Activated B cell treated with CpG ODN at 0.5 μM for 24 hours (primary cell): Measurements from ENCODE around the gene SAMD4A. TPM values are rescaled to one million over a fixed set of nuclear protein-coding genes. Genes with fewer than 3 reads are reported as not detected.

ENCODE experiments used
- ATAC-seq: fragments of 200-7000 bp; cut with Tn5 transposase; one replicate; pipeline ENCODE4 v1.10.0; 2021; ENCODE audit warnings: low read depth, mild to moderate bottlenecking, moderate library complexity
- CTCF ChIA-PET: fragments of 350-600 bp; sonication (Branson Sonifier 250); formaldehyde crosslinking; loops from one replicate; lab custom pipeline; 2021; ENCODE audit warnings: antibody characterized with exemption; lab: Charles Lee
- POLR2A ChIA-PET: fragments of 350-600 bp; sonication (Branson Sonifier 250); formaldehyde crosslinking; loops from one replicate; lab custom pipeline; 2021; ENCODE audit warnings: antibody characterized with exemption; lab: Charles Lee
- DNase-seq: peaks from one replicate; pipeline ENCODE4 v3.0.0; 2022
- H3K27ac Mint-ChIP-seq: one replicate; pipeline ENCODE4 v1.8.0; 2020; ENCODE audit warnings: mixed read lengths
- H3K27me3 Mint-ChIP-seq: one replicate; pipeline ENCODE4 v1.8.0; 2021; ENCODE audit warnings: mixed read lengths
- H3K36me3 Mint-ChIP-seq: one replicate; pipeline ENCODE4 v1.8.0; 2021; ENCODE audit warnings: low read depth, mixed read lengths
- H3K4me1 Mint-ChIP-seq: one replicate; pipeline ENCODE4 v1.8.0; 2021; ENCODE audit warnings: mixed read lengths
- H3K4me3 Mint-ChIP-seq: one replicate; pipeline ENCODE4 v1.8.0; 2020; ENCODE audit warnings: mild to moderate bottlenecking, mixed read lengths
- H3K9me3 Mint-ChIP-seq: one replicate; pipeline ENCODE4 v1.8.0; 2020; ENCODE audit warnings: mixed read lengths
- intact Hi-C: fragments of 100-400 bp; cut with micrococcal nuclease; formaldehyde crosslinking; loops from one replicate; pipeline ENCODE4 v1.15.1; 2024
- total RNA-seq: library from RNA; stranded (reverse); gene quantifications from 2 replicates; pipeline ENCODE4 v1.2.3, GENCODE V29; 2022
- TF ChIP-seq, protein P1 (sequence below): fragments of 200-600 bp; IDR thresholded peaks from one replicate; pipeline ENCODE4 v1.8.0; 2022; ENCODE audit warnings: antibody characterized with exemption, mild to moderate bottlenecking

The SAMD4A gene
- total RNA-seq, 1 donor from 2014 or later = 8.7 TPM

DNA sequence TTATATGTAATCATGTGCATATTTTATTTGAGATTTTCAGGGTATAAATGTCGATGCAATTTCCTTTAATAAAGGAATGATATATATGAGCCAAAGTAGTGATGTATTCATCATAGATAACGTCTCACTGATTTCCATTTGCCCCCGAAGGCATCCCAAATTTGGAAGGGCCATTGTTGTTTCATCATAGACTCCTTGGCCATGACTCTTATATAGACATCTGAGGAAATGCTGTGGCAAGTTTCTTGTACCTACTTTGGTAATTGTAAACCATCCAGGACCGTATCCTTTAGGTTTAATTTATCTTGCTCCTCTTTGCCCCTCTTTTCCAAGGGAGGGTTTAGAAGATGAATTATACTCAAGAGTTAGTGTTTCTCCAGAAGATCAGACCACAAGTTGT, 84.7 kb downstream of the SAMD4A start:
- DNase-seq = no peak
- TF ChIP-seq, protein P1, sequence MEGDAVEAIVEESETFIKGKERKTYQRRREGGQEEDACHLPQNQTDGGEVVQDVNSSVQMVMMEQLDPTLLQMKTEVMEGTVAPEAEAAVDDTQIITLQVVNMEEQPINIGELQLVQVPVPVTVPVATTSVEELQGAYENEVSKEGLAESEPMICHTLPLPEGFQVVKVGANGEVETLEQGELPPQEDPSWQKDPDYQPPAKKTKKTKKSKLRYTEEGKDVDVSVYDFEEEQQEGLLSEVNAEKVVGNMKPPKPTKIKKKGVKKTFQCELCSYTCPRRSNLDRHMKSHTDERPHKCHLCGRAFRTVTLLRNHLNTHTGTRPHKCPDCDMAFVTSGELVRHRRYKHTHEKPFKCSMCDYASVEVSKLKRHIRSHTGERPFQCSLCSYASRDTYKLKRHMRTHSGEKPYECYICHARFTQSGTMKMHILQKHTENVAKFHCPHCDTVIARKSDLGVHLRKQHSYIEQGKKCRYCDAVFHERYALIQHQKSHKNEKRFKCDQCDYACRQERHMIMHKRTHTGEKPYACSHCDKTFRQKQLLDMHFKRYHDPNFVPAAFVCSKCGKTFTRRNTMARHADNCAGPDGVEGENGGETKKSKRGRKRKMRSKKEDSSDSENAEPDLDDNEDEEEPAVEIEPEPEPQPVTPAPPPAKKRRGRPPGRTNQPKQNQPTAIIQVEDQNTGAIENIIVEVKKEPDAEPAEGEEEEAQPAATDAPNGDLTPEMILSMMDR = no peak
- ChIA-PET CTCF (no interaction called here), POLR2A (no interaction called here)
- Mint-ChIP-seq H3K27ac (no peak overlapping the region), H3K9me3 (no peaks in the 10 kb centered on the region), H3K36me3 (no peaks in the 10 kb centered on the region), H3K4me3 (no peak overlapping the region), H3K4me1 (peaks cover 5% of the 10 kb centered on the region), H3K27me3 (no peaks in the 10 kb centered on the region)
- intact Hi-C loops = loop anchor here (5.0 kb wide), 1 partner anchor 61 kb away; no protein-coding TSS in a partner anchor
- no peak for ATAC-seq

DNA sequence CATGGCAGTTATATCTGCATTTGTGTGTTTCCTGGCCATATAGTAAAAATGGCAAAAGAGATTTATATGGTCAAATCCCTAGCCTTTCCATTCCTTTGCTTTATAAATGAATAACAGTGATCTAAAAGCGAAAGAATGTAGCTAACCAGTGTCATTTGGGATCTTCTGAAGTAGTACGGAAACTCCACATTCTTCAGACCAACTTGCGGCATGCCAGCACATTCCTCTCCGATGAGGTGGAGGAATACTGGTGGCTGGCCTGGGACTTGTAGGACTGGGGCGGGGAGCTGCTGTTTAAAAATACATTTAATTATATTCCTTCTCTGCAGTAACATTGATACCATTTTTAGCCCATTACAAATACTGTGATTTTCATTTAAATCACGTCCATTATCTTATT, 85.3 kb downstream of the SAMD4A start:
- POLR2A ChIA-PET = no interaction called here
- Mint-ChIP-seq H3K4me1 (peaks cover 5% of the 10 kb centered on the region), H3K9me3 (no peaks in the 10 kb centered on the region), H3K27me3 (no peaks in the 10 kb centered on the region), H3K4me3 (no peak overlapping the region), H3K27ac (no peak overlapping the region), H3K36me3 (no peaks in the 10 kb centered on the region)
- TF ChIP-seq, protein P1 = no peak
- DNase-seq (no peak), ATAC-seq (no peak)
- intact Hi-C loops = loop anchor here (5.0 kb wide), 1 partner anchor 60 kb away; no protein-coding TSS in a partner anchor
- CTCF ChIA-PET = no interaction called here

DNA sequence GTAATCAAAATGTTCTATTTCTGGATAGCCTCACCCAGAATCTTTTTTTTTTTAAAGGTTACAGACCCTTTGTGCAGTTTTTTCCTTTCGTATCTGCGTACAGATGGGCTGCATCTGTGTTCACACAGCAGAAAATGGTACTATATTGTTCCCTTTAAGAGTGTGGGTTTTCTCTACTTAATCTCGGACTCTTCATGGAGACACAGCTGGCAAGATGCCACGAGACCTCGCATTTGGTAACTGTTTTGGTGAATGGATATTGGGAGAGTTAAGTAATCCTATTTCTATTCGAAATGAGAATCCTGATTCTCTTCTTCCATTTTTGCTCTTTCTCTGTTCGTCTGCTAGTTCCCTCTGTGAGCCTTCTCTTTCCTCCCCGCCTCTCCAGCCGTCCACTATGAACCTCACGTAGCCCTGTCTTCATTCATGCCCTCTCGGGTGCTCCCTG, 85.7 kb downstream of the SAMD4A start:
- Mint-ChIP-seq H3K4me1 (peaks cover 5% of the 10 kb centered on the region), H3K27me3 (no peaks in the 10 kb centered on the region)

DNA sequence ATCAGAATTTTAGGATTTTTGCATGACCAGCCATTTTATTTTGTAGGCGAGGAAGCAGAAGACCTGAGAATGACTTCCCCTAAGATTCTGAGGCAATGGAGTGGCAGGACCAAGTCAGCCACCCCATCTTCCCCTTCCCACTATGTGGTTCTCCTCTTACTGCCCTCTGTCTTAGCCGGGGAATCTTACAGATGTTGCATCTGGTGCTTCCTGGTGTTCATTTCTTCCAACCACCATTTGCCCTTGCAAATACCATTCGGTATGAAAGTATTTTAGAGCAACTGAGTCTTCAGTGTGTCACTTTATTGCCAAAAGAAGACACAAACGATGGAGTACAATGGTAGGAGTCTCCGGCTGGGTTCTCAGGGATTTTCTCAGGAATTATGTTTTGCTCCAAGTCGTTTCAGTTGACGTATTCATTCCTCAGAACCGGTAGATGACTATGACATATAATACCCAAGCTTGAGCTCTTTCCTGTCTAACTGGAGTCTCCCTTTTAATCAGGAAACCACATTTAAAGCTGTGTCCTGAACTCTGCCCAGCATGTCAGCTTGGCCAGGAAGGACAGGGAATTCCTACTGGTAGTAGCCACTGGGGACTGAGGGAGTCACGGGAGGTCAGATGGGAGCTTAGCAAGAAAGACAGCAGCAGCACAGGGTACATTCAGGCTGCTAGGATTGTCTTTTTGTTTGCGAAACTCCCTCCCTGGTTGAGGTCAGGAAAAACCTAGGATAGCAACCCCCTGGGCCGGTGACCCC, 87.0 kb downstream of the SAMD4A start:
- DNase-seq = no peak
- H3K36me3 Mint-ChIP-seq = no peaks in the 10 kb centered on the region
- no peak overlapping the region for H3K4me3 Mint-ChIP-seq
- POLR2A ChIA-PET = no interaction called here
- no peaks in the 10 kb centered on the region for H3K27me3 Mint-ChIP-seq
- no peak overlapping the region for H3K27ac Mint-ChIP-seq
- no peak for ATAC-seq
- TF ChIP-seq, protein P1 = no peak
- CTCF ChIA-PET = no interaction called here
- H3K9me3 Mint-ChIP-seq = no peaks in the 10 kb centered on the region
- intact Hi-C loops = loop anchor here (5.0 kb wide), 1 partner anchor 58 kb away; no protein-coding TSS in a partner anchor
- H3K4me1 Mint-ChIP-seq = peaks cover 5% of the 10 kb centered on the region

More for the DNA sequence above, 85.7 kb downstream of the SAMD4A start:
- ChIA-PET CTCF (no interaction called here), POLR2A (no interaction called here)
- Mint-ChIP-seq H3K36me3 (no peaks in the 10 kb centered on the region), H3K4me3 (no peak overlapping the region), H3K27ac (no peak overlapping the region), H3K9me3 (no peaks in the 10 kb centered on the region)
- TF ChIP-seq, protein P1 = no peak
- DNase-seq (no peak), ATAC-seq (no peak)
- intact Hi-C loops = loop anchor here (5.0 kb wide), 1 partner anchor 60 kb away; no protein-coding TSS in a partner anchor

DNA sequence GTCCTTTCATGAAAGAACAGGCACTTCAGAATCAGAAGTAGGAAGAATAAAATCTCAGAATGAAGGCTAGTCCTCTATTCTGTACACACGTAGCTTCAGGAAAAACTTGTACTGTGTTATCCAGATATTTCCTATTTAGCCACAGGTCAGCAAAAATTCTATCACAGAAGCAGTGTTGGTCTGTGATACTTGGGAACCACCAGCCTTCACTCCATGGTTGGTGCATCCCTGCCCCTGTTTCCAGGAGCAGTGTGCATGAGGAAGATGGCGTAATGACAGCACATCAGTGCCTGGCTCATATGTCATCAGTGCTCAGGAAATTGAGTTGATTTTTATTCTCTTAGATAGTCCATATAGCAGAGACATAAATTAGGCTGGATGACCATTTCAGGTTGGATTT, 87.7 kb downstream of the SAMD4A start:
- POLR2A ChIA-PET = no interaction called here
- H3K9me3 Mint-ChIP-seq = no peaks in the 10 kb centered on the region
- no peak overlapping the region for H3K27ac Mint-ChIP-seq
- no peaks in the 10 kb centered on the region for H3K36me3 Mint-ChIP-seq
- TF ChIP-seq, protein P1 = no peak
- CTCF ChIA-PET = no interaction called here
- peaks cover 5% of the 10 kb centered on the region for H3K4me1 Mint-ChIP-seq
- ATAC-seq = no peak
- intact Hi-C loops = loop anchor here (5.0 kb wide), 1 partner anchor 58 kb away; no protein-coding TSS in a partner anchor
- no peak for DNase-seq
- H3K4me3 Mint-ChIP-seq = no peak overlapping the region
- no peaks in the 10 kb centered on the region for H3K27me3 Mint-ChIP-seq
